Neural cell (in vitro differentiated cells): ENCODE results near the gene MLEC. TPM values are rescaled to one million over a fixed set of nuclear protein-coding genes. Genes with fewer than 3 reads are reported as not detected.

ENCODE experiments used
- H2AFZ ChIP-seq: fragments of 200-600, 300-800 bp; sonication (generic), shearing (Covaris generic); 2 replicates; pipeline ENCODE4 v1.6.0; 2014; ENCODE audit warnings: low read depth, mild to moderate bottlenecking, antibody characterized with exemption, low read length, moderate library complexity
- H3F3A ChIP-seq: fragments of 200-600 bp; shearing (Covaris generic); 2 replicates; pipeline ENCODE4 v1.6.1; 2016; ENCODE audit warnings: mild to moderate bottlenecking, moderate library complexity, mixed read lengths, antibody characterized with exemption, low read length; ENCODE audit not compliant: insufficient read depth, poor library complexity, severe bottlenecking
- H3K27ac ChIP-seq: fragments of 200-600, 300-800 bp; sonication (generic), shearing (Covaris generic); 2 replicates; pipeline ENCODE4 v1.5.1; 2014; ENCODE audit warnings: mild to moderate bottlenecking, low read length, moderate library complexity
- H3K27me3 ChIP-seq: fragments of 300-800, 200-600 bp; sonication (generic), shearing (Covaris generic); 2 replicates; pipeline ENCODE4 v1.6.0; 2014; ENCODE audit warnings: mild to moderate bottlenecking, low read depth, low read length, moderate library complexity; ENCODE audit not compliant: insufficient read depth
- H3K36me3 ChIP-seq: fragments of 300-800, 200-600 bp; sonication (generic), shearing (Covaris generic); 2 replicates; pipeline ENCODE4 v1.5.1; 2014; ENCODE audit warnings: mild to moderate bottlenecking, antibody characterized with exemption, low read length, moderate library complexity; ENCODE audit not compliant: insufficient read depth
- H3K4me2 ChIP-seq: fragments of 300-800, 200-600 bp; sonication (generic), shearing (Covaris generic); 2 replicates; pipeline ENCODE4 v1.6.0; 2014; ENCODE audit warnings: mild to moderate bottlenecking, low read length
- H3K4me3 ChIP-seq: fragments of 300-800, 200-600 bp; sonication (generic), shearing (Covaris generic); 2 replicates; pipeline ENCODE4 v1.5.1; 2014; ENCODE audit warnings: mild to moderate bottlenecking, low read length, moderate library complexity
- H3K79me2 ChIP-seq: fragments of 200-600 bp; shearing (Covaris generic); replicated peaks from 2 replicates; pipeline ENCODE4 v1.6.0; 2014; ENCODE audit warnings: mild to moderate bottlenecking, low read length, moderate library complexity; ENCODE audit not compliant: insufficient read depth
- H3K9ac ChIP-seq: fragments of 300-800, 200-600 bp; sonication (generic), shearing (Covaris generic); 2 replicates; pipeline ENCODE4 v1.6.1; 2016; ENCODE audit warnings: mild to moderate bottlenecking, low read length, mixed read lengths
- H3K9me2 ChIP-seq: fragments of 200-600 bp; shearing (Covaris generic); 2 replicates; pipeline ENCODE4 v1.6.1; 2016; ENCODE audit warnings: mild to moderate bottlenecking, low read length, mixed read lengths; ENCODE audit not compliant: insufficient read depth
- H3K9me3 ChIP-seq: fragments of 200-600, 300-800 bp; sonication (generic), shearing (Covaris generic); 2 replicates; pipeline ENCODE4 v1.6.1; 2016; ENCODE audit warnings: mild to moderate bottlenecking, mixed run types, low read length, moderate library complexity, mixed read lengths
- H4K20me1 ChIP-seq: fragments of 200-600 bp; shearing (Covaris generic); 2 replicates; pipeline ENCODE4 v1.6.1; 2016; ENCODE audit warnings: mild to moderate bottlenecking, mixed run types; ENCODE audit not compliant: insufficient read depth
- EP300 ChIP-seq: fragments of 450-650 bp; conservative IDR thresholded peaks from 2 replicates; pipeline ENCODE4 v1.6.1; 2014; ENCODE audit warnings: antibody characterized with exemption, mild to moderate bottlenecking, moderate library complexity; ENCODE audit not compliant: poor library complexity, severe bottlenecking
- EZH2 ChIP-seq: fragments of 200-600, 300-800 bp; shearing (Covaris generic), sonication (generic); IDR thresholded peaks from 2 replicates; pipeline ENCODE4 v1.6.1; 2014; ENCODE audit warnings: antibody characterized with exemption, low read length, borderline replicate concordance, mild to moderate bottlenecking; ENCODE audit not compliant: insufficient read depth, poor library complexity, severe bottlenecking
- MXI1 ChIP-seq: fragments of 450-650 bp; conservative IDR thresholded peaks from 2 replicates; pipeline ENCODE4 v1.6.1; 2014; ENCODE audit warnings: antibody characterized with exemption, mild to moderate bottlenecking; ENCODE audit not compliant: poor library complexity, severe bottlenecking
- POLR2AphosphoS5 ChIP-seq: IDR thresholded peaks from 2 replicates; pipeline ENCODE4 v1.6.1; 2012
- RAD21 ChIP-seq: fragments of 450-650 bp; conservative IDR thresholded peaks from 2 replicates; pipeline ENCODE4 v1.6.1; 2014; ENCODE audit warnings: antibody characterized with exemption, mild to moderate bottlenecking, moderate library complexity
- SMC3 ChIP-seq: fragments of 450-650 bp; conservative IDR thresholded peaks from 2 replicates; pipeline ENCODE4 v1.6.1; 2014; ENCODE audit warnings: antibody characterized with exemption, mild to moderate bottlenecking, moderate library complexity; ENCODE audit not compliant: poor library complexity
- TAF1 ChIP-seq: IDR thresholded peaks from 2 replicates; pipeline ENCODE4 v1.6.1; 2012; ENCODE audit warnings: low read depth
- polyA plus RNA-seq: library from polyadenylated mRNA; depleted of rRNA; stranded (reverse); fragments of >200 nt; gene quantifications from 2 replicates; pipeline ENCODE4 v1.2.3, GENCODE V29; 2014
- TF ChIP-seq, protein P1 (sequence below): IDR thresholded peaks from 2 replicates; pipeline ENCODE4 v1.6.1; 2012; ENCODE audit warnings: borderline replicate concordance
- TF ChIP-seq, protein P2 (sequence below): fragments of 450-650 bp; IDR thresholded peaks from 2 replicates; pipeline ENCODE4 v1.5.1; 2014; ENCODE audit warnings: antibody characterized with exemption, mild to moderate bottlenecking, moderate library complexity; ENCODE audit not compliant: poor library complexity, severe bottlenecking

MLEC gene
- polyA plus RNA-seq, 1 donor from 2014 or later, result 33.2 TPM

DNA sequence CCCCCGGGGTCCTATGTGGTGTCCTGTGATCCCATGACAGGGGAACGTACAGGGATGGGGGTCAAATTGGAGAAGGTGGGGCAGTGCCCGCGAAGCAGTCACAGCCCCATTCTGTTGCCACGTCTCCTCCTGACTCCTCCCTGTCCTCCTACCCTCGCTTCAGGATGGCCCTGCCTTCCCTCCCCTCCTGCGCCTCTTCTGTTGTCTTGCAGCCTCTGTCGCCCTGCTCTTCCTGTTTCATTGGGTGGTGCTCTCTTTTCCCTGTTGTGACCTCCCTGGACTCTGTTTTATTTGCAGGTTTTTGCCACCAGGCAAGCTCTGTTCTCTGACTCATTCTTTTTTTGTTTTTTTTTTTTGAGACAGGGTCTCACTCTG is 27.8 kb upstream of the MLEC start:
- no peaks in the 10 kb centered on the region for H3K36me3 ChIP-seq
- no peak for TF ChIP-seq RAD21
- TF ChIP-seq SMC3, result no peak
- H3K79me2 ChIP-seq, result no peaks in the 10 kb centered on the region
- H3K4me3 ChIP-seq, result no peak overlapping the region
- H3K27me3 ChIP-seq, result no peaks in the 10 kb centered on the region
- no peaks in the 10 kb centered on the region for H3K9me3 ChIP-seq
- no peak overlapping the region for H3K27ac ChIP-seq
- no peaks in the 10 kb centered on the region for H3K9me2 ChIP-seq
- no peak overlapping the region for H3K4me2 ChIP-seq
- no peak overlapping the region for H3K9ac ChIP-seq
- H4K20me1 ChIP-seq, result no peaks in the 10 kb centered on the region
- no peaks in the 10 kb centered on the region for H3F3A ChIP-seq
- no peak overlapping the region for H2AFZ ChIP-seq

DNA sequence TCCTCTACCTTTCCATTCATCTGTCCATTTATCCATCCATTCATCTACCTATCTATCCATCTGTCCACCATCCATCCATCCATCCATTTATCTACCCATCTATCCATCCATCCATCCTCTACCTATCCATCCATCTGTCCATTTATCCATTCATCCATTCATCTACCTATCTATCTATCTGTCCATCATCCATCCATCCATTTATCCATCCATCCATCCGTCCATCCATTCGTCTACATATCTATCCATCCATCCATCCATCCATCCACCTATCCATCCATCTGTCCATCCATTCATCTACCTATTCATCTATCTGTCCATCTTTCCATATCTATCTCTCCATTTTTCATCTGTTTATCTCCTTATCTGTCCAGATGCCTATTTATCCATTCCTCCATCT is 25.5 kb upstream of the MLEC start:
- no peak overlapping the region for H3K27ac ChIP-seq
- no peak overlapping the region for H2AFZ ChIP-seq
- H3K9me3 ChIP-seq, result no peaks in the 10 kb centered on the region
- no peak for TF ChIP-seq EP300
- TF ChIP-seq EZH2, result no peak
- no peak for TF ChIP-seq SMC3
- TF ChIP-seq, protein P1, sequence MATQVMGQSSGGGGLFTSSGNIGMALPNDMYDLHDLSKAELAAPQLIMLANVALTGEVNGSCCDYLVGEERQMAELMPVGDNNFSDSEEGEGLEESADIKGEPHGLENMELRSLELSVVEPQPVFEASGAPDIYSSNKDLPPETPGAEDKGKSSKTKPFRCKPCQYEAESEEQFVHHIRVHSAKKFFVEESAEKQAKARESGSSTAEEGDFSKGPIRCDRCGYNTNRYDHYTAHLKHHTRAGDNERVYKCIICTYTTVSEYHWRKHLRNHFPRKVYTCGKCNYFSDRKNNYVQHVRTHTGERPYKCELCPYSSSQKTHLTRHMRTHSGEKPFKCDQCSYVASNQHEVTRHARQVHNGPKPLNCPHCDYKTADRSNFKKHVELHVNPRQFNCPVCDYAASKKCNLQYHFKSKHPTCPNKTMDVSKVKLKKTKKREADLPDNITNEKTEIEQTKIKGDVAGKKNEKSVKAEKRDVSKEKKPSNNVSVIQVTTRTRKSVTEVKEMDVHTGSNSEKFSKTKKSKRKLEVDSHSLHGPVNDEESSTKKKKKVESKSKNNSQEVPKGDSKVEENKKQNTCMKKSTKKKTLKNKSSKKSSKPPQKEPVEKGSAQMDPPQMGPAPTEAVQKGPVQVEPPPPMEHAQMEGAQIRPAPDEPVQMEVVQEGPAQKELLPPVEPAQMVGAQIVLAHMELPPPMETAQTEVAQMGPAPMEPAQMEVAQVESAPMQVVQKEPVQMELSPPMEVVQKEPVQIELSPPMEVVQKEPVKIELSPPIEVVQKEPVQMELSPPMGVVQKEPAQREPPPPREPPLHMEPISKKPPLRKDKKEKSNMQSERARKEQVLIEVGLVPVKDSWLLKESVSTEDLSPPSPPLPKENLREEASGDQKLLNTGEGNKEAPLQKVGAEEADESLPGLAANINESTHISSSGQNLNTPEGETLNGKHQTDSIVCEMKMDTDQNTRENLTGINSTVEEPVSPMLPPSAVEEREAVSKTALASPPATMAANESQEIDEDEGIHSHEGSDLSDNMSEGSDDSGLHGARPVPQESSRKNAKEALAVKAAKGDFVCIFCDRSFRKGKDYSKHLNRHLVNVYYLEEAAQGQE, result no peak
- TF ChIP-seq, protein P2, sequence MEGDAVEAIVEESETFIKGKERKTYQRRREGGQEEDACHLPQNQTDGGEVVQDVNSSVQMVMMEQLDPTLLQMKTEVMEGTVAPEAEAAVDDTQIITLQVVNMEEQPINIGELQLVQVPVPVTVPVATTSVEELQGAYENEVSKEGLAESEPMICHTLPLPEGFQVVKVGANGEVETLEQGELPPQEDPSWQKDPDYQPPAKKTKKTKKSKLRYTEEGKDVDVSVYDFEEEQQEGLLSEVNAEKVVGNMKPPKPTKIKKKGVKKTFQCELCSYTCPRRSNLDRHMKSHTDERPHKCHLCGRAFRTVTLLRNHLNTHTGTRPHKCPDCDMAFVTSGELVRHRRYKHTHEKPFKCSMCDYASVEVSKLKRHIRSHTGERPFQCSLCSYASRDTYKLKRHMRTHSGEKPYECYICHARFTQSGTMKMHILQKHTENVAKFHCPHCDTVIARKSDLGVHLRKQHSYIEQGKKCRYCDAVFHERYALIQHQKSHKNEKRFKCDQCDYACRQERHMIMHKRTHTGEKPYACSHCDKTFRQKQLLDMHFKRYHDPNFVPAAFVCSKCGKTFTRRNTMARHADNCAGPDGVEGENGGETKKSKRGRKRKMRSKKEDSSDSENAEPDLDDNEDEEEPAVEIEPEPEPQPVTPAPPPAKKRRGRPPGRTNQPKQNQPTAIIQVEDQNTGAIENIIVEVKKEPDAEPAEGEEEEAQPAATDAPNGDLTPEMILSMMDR, result no peak
- TF ChIP-seq TAF1, result no peak
- no peak for TF ChIP-seq POLR2AphosphoS5
- no peak for TF ChIP-seq MXI1
- TF ChIP-seq RAD21, result no peak
- no peaks in the 10 kb centered on the region for H3K36me3 ChIP-seq
- no peaks in the 10 kb centered on the region for H3K9me2 ChIP-seq
- H3K79me2 ChIP-seq, result no peaks in the 10 kb centered on the region
- no peak overlapping the region for H3K4me3 ChIP-seq
- H3K4me2 ChIP-seq, result no peak overlapping the region
- H3K9ac ChIP-seq, result no peak overlapping the region
- H3F3A ChIP-seq, result no peaks in the 10 kb centered on the region
- no peaks in the 10 kb centered on the region for H4K20me1 ChIP-seq
- no peaks in the 10 kb centered on the region for H3K27me3 ChIP-seq

DNA sequence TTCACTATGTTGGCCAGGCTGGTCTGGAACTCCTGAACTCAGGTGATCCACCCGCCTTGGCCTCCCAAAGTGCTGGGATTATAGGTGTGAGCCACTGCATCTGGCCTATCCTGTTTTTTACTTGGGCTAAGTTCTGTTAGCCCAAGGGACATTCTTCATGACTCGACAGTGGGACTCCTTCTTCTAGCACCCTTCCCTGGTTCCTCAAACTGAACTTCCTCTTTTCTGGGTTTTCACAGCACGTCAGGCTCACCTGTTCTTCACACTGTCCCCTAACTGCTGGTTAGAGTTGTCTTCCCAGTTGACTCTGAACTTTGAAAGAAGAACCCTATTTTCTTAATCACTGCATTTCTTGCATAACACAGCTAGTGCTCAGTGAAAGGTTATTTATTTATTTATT is 24.1 kb upstream of the MLEC start:
- Histone ChIP-seq H2AFZ (no peak overlapping the region), H3F3A (no peaks in the 10 kb centered on the region), H3K27ac (no peak overlapping the region), H3K4me3 (no peak overlapping the region), H3K79me2 (no peaks in the 10 kb centered on the region), H3K36me3 (no peaks in the 10 kb centered on the region), H3K9ac (no peak overlapping the region), H3K9me2 (no peaks in the 10 kb centered on the region), H4K20me1 (no peaks in the 10 kb centered on the region), H3K27me3 (no peaks in the 10 kb centered on the region), H3K4me2 (no peak overlapping the region), H3K9me3 (no peaks in the 10 kb centered on the region)
- no peak for TF ChIP-seq EZH2
- TF ChIP-seq, protein P2, result no peak
- no peak for TF ChIP-seq TAF1
- TF ChIP-seq EP300, result no peak
- TF ChIP-seq MXI1, result no peak
- TF ChIP-seq, protein P1, result no peak
- no peak for TF ChIP-seq POLR2AphosphoS5
- no peak for TF ChIP-seq RAD21
- no peak for TF ChIP-seq SMC3
